Measurements from ENCODE around the gene APP. TPM values are rescaled to one million over a fixed set of nuclear protein-coding genes. Genes with fewer than 3 reads are reported as not detected.

APP gene
- total RNA-seq, 1 donor from 2014 or later = 306 TPM

GRCh38 chr21:25942135-25942534 is 228.4 kb downstream of the APP start:
- peaks cover 13% of the 10 kb centered on the region for H3K79me2 ChIP-seq (ENCODE audit: low read depth)
- Mint-ChIP-seq H3K4me3 (no peak overlapping the region), H3K36me3 (peaks cover 31% of the 10 kb centered on the region), H3K4me1 (no peaks in the 10 kb centered on the region), H3K9me3 (peaks cover 17% of the 10 kb centered on the region), H3K27me3 (ENCODE audit: insufficient read depth, low read depth) (peaks cover 6% of the 10 kb centered on the region), H3K27ac (no peak overlapping the region)
- no peaks in the 10 kb centered on the region for H3F3A ChIP-seq (ENCODE audit: low read depth)
- no peaks in the 10 kb centered on the region for H3K27me3 ChIP-seq
- H3K36me3 ChIP-seq = peaks cover 11% of the 10 kb centered on the region
- no peaks in the 10 kb centered on the region for H4K20me1 ChIP-seq (ENCODE audit: low read depth)
- H3K4me2 ChIP-seq = no peak overlapping the region
- H2AFZ ChIP-seq (replicated peaks) = no peak overlapping the region
- DNase-seq (ENCODE audit: low spot score) = no peak
- H3K9me3 ChIP-seq (ENCODE audit: low read depth) = peaks cover 7% of the 10 kb centered on the region
- no peak overlapping the region for H3K4me3 ChIP-seq
- H3K27ac ChIP-seq = no peak overlapping the region
- H3K9ac ChIP-seq = no peak overlapping the region
- no peaks in the 10 kb centered on the region for H3K4me1 ChIP-seq
- TF ChIP-seq CTCF (IDR thresholded peaks at IDR 0.05) (no peak), EZH2phosphoT487 (IDR thresholded peaks at IDR 0.05) (no peak)

GRCh38 chr21:25939396-25939761 is 231.2 kb downstream of the APP start:
- peaks cover 24% of the 10 kb centered on the region for H3K36me3 Mint-ChIP-seq
- Histone ChIP-seq H3K4me3 (no peak overlapping the region), H3K4me2 (no peak overlapping the region), H3K79me2 (ENCODE audit: low read depth) (peaks cover 8% of the 10 kb centered on the region), H3F3A (ENCODE audit: low read depth) (no peaks in the 10 kb centered on the region), H3K9ac (no peak overlapping the region), H3K9me3 (ENCODE audit: low read depth) (no peaks in the 10 kb centered on the region), H3K27ac (no peak overlapping the region), H2AFZ (replicated peaks) (no peak overlapping the region), H4K20me1 (ENCODE audit: low read depth) (no peaks in the 10 kb centered on the region), H3K36me3 (no peaks in the 10 kb centered on the region), H3K4me1 (no peaks in the 10 kb centered on the region), H3K27me3 (no peaks in the 10 kb centered on the region)
- H3K4me3 Mint-ChIP-seq = no peak overlapping the region
- no peak for TF ChIP-seq EZH2phosphoT487 (IDR thresholded peaks at IDR 0.05)
- no peak for TF ChIP-seq EZH2 (IDR thresholded peaks at IDR 0.05)
- no peak for TF ChIP-seq CTCF (IDR thresholded peaks at IDR 0.05)
- H3K9me3 Mint-ChIP-seq = no peaks in the 10 kb centered on the region
- no peaks in the 10 kb centered on the region for H3K27me3 Mint-ChIP-seq (ENCODE audit: insufficient read depth, low read depth)
- DNase-seq (ENCODE audit: low spot score) = no peak
- H3K27ac Mint-ChIP-seq = no peak overlapping the region
- H3K4me1 Mint-ChIP-seq = no peaks in the 10 kb centered on the region

- Histone ChIP-seq H3K4me3 (no peak overlapping the region), H3K27ac (no peak overlapping the region), H3K4me1 (no peaks in the 10 kb centered on the region), H3K9ac (no peak overlapping the region), H3K79me2 (ENCODE audit: low read depth) (peaks cover 4% of the 10 kb centered on the region), H3K27me3 (no peaks in the 10 kb centered on the region), H3K9me3 (ENCODE audit: low read depth) (no peaks in the 10 kb centered on the region), H3F3A (ENCODE audit: low read depth) (no peaks in the 10 kb centered on the region), H4K20me1 (ENCODE audit: low read depth) (no peaks in the 10 kb centered on the region), H3K36me3 (no peaks in the 10 kb centered on the region), H3K4me2 (no peak overlapping the region), H2AFZ (replicated peaks) (no peak overlapping the region)
- H3K36me3 Mint-ChIP-seq = peaks cover 24% of the 10 kb centered on the region
- H3K9me3 Mint-ChIP-seq = no peaks in the 10 kb centered on the region
- TF ChIP-seq CTCF (IDR thresholded peaks at IDR 0.05) (no peak), EZH2phosphoT487 (IDR thresholded peaks at IDR 0.05) (no peak), EZH2 (IDR thresholded peaks at IDR 0.05) (no peak)
- no peaks in the 10 kb centered on the region for H3K27me3 Mint-ChIP-seq (ENCODE audit: insufficient read depth, low read depth)
- H3K27ac Mint-ChIP-seq = no peak overlapping the region
- H3K4me1 Mint-ChIP-seq = no peaks in the 10 kb centered on the region
- no peak overlapping the region for H3K4me3 Mint-ChIP-seq
- no peak for DNase-seq (ENCODE audit: low spot score)
Measured at GRCh38 chr21:25938658-25939395, 231.7 kb downstream of the APP start.

Measured in neural progenitor cell (in vitro differentiated cells).